GM12801 (cell line): ENCODE data around the gene ARPC3.

Experiments
- CTCF ChIP-seq: IDR thresholded peaks from one replicate; pipeline ENCODE4 v1.5.1; 2011; ENCODE audit warnings: control low read depth; ENCODE audit not compliant: insufficient read length; ENCODE audit errors: extremely low read depth

Gene ARPC3

GRCh38 chr12:110458756-110459155, 8.6 kb upstream of the ARPC3 start:
- TF ChIP-seq CTCF: no peak

- no peak for TF ChIP-seq CTCF
These were observed 3.6 kb upstream of the ARPC3 start for GRCh38 chr12:110453569-110454296.

DNA sequence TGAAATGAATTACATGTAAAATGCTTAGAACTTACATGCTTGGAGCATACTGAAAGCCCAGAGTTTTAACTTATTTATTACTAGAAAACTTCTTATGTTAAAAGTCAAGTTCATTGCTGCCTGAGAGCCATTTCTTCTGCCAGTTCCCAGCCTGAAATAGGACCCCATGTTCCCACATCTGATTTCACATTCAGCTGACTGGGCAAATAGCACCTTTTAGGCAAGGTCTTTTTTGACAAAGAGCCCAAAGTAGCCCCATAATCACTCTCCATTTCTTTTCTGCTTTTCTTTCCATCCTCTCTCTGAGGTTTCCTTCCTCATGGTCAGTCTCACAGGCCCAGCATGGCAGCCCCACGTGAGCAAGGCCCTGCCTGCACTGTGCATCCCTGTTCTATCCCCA, 1.1 kb upstream of the ARPC3 start:
- no peak for TF ChIP-seq CTCF

DNA sequence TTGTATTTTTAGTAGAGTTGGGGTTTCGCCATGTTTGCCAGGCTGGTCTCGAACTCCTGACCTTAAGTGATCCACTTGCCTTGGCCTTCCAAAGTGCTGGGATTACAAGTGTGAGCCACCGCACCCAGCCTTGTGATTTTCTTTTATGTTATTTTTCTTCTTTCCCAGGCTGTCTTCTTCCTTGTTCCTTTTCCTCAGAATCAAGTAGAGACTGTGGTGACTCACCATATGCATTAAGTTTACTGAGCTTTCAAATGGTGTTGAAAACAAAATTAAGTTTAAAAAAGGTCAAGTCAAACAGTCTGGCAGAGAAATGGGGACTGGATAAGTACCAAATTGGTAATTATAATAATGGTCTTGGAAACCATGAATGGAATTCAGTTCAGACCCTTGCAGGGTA, 5.7 kb downstream of the ARPC3 start:
- TF ChIP-seq CTCF: no peak

DNA sequence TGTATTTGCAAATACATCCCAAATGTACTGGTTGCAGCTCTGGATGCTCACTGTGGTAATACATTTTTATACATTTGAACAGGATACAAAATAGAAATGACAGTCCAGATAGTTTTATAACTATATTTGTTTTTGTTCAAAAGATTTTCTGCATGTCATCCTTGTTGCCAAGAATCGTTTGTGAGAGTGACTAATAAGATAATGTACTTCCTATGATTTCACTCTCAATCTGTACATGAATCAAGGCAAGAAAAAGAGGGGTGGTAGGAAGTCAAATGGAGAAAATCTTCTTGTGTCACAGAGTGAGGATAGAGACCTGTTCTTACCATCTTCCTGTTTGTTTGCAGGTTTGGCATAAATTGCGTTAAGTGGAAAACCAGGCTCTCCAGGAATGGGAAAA, 13.9 kb downstream of the ARPC3 start:
- TF ChIP-seq CTCF: no peak

DNA sequence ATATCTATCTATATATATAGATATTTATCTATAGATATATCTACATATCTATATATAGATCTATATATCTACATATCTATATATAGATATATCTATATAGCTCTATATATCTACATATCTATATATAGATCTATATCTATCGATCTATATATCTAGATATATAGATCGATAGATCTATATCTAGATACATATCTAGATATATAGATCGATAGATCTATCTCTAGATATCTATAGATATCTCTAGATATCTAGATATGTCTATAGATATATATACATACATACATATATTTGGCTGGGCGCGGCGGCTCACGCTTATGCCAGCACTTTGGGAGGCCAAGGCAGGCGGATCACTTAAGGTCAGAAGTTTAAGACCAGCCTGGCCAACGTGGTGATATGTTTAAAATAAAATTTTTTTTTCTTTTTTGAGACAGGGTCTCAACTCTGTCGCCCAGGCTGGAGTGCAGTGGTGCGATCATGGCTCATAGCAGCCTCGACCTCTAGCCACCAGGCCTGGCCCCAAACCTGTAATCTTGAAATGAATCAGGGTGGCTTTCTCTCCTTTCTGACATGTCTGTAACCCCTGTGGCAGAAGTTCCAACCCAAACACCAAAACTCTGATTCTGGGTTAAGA, 18.1 kb downstream of the ARPC3 start:
- TF ChIP-seq CTCF: no peak

- TF ChIP-seq CTCF: no peak
These were observed 23.7 kb downstream of the ARPC3 start for GRCh38 chr12:110426406-110426805.
